Heart left ventricle (tissue), 13 donors: ENCODE results near the gene USP50.

Experiments
- CTCF ChIP-seq, 12 donors: fragments of 200-600 bp; sonication (generic) in 4 of 12; IDR thresholded peaks; one replicate each; pipeline versions ENCODE4 v1.5.0 to v1.8.0; 2018 to 2022; ENCODE audit warnings: antibody characterized with exemption in 12 of 12, mild to moderate bottlenecking in 5 of 12
- POLR2A ChIP-seq, 2 donors: fragments of 450-650 bp; IDR thresholded peaks; one replicate each; pipeline ENCODE4 v1.6.1; 2017; ENCODE audit warnings: antibody characterized with exemption in 2 of 2, mild to moderate bottlenecking in 2 of 2, moderate library complexity in 2 of 2
- donor health status: ischemic (EF 13 %, LVEDD 7.1; RV severe dilation, severe dysfunction).
- donor health status: DM: no; HTN: yes; CAD: no.
- donor health status: DM: no; HTN: no; CAD: no.
- donor health status: ischemic (EF 25% LVEDD 6.9; RV normal size, moderate dysfunction).
- donor health status: ischemic (EF 25% LVEDD 5.7; RV mildly dilated, moderate dysfunction).
- donor health status: ischemic (EF 35%, LVEDD 5.7; RV mildly dilated, moderate dysfunction).
- donor health status: nonischemic (EF 11% LVEDD 7.7; RV severe dilation, severe dysfunction).
- donor health status: DM: yes; HTN: yes; CAD: no.
- donor health status: PGD.
- donor health status: ischemic (EF 29% LVEDD 5.4; RV normal size, mild dysfunction).
- donor health status: nonischemic (EF 23%, LVEDD 6.1; RV moderate dilation, normal function).

DNA sequence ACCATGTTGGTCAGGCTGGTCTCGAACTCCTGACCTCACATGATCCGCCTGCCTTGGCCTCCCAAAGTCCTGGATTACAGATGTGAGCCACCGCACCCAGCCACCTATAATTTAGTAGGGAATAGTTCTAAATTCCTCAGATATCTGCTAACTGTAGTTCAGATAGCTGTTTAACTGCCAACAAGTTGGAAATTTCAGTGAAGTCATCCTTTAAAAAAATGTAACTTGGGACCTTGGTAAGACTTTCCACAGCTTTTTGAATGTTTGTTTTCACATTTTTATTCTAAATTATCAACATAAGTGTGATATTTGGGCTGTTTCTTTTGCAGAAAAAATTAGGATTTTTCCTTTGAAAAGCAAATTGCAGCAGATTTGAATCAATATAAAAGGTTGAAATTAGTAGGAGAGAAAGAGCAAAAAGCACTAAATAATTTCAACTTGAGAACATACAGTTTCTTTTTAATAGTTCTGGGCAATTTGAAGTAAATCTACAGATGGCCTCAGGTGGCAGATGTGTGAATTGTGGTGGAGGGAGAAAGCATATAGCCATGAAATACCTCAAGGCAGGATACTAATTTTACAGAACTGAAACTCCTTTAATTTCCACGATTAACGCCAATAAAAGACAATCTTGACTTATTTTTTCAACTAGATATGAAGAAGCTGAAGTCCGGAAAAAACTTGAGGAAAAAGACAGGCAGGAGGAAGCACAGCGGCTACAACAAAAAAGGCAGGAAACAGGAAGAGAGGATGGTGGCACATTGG is 87.9 kb downstream of the USP50 start:
- no peak for TF ChIP-seq CTCF (IDR thresholded peaks at IDR 0.05)
- TF ChIP-seq POLR2A (IDR thresholded peaks at IDR 0.05), result no peak
